Subcutaneous abdominal adipose tissue (tissue), 5 donors: ENCODE measurements around the gene IARS1.

Experiments
- H3K27ac ChIP-seq: one replicate; pipeline ENCODE4 v1.7.0; 2013; ENCODE audit warnings: low read depth, mild to moderate bottlenecking, inconsistent platforms, low read length, moderate library complexity
- H3K27me3 ChIP-seq, 5 donors: one replicate each; pipeline ENCODE4 v1.7.0; 2013; ENCODE audit warnings: low read length in 5 of 5, inconsistent platforms in 1 of 5; ENCODE audit not compliant: control insufficient read depth in 5 of 5, insufficient read depth in 4 of 5
- H3K36me3 ChIP-seq, 5 donors: one replicate each; pipeline ENCODE4 v1.7.0; 2013; ENCODE audit warnings: low read length in 5 of 5; ENCODE audit not compliant: control insufficient read depth in 5 of 5, insufficient read depth in 5 of 5
- H3K4me1 ChIP-seq, 5 donors: one replicate each; pipeline ENCODE4 v1.7.0; 2013; ENCODE audit warnings: low read length in 5 of 5, mild to moderate bottlenecking in 3 of 5, moderate library complexity in 1 of 5; ENCODE audit not compliant: control insufficient read depth in 5 of 5, insufficient read depth in 5 of 5
- H3K4me3 ChIP-seq, 5 donors: one replicate each; pipeline ENCODE4 v1.7.0; 2013; ENCODE audit warnings: low read length in 5 of 5, low read depth in 1 of 5
- H3K9ac ChIP-seq, 5 donors: one replicate each; pipeline ENCODE4 v1.7.0; 2013; ENCODE audit warnings: low read length in 5 of 5, mild to moderate bottlenecking in 4 of 5, moderate library complexity in 3 of 5
- H3K9me3 ChIP-seq, 5 donors: one replicate each; pipeline ENCODE4 v1.7.0; 2013; ENCODE audit warnings: low read length in 5 of 5; ENCODE audit not compliant: control insufficient read depth in 5 of 5
- donor health status: healthy.
- donor health status: healthy.
- donor health status: healthy.
- donor health status: healthy.
- donor health status: healthy.

The IARS1 gene

DNA sequence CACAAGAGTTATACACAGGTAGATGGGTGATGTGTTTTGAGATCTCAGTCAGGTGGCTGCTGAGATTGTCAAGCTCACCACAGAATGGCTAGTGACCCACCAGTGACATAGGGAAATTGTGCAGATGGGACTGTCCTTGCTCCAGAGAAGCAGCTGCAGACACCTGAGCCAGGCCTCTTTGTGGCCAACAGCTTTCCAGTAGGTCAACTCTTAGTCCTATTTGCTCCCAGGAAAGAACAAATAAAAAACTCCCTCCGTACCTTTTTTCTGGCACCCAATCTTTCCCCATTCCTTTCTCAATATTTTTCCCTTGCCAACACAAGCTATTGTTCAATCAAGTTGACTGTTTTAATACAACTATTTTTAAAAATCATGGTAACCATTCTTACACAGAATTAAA lies 14.2 kb downstream of the IARS1 start:
- no peaks in the 10 kb centered on the region for H3K27me3 ChIP-seq
- H3K4me3 ChIP-seq = no peak overlapping the region

DNA sequence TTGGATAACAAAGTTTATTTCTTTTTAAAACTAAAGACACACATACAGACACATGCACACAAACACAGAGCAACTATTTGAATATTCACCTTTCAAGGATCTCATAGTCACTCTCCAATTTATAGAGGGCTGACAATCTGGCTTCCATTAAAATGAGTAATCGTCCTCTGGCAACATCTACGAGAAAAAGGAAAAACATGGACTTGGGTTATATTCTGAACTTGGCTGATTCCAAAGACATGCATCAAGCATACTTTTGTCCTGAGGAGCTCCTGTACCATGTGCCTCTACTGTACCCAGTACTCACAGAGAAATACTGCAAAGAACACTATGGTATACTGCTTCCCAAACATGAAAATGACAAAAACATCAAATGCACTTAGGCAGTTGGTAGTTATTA lies 15.4 kb downstream of the IARS1 start:
- Histone ChIP-seq H3K27ac (no peak overlapping the region), H3K9ac (no peak overlapping the region), H3K36me3 (peaks cover 63 to 92% (median 85%) of the 10 kb centered on the region in 5 donors), H3K9me3 (no peaks in the 10 kb centered on the region), H3K4me1 (no peaks in the 10 kb centered on the region), H3K27me3 (no peaks in the 10 kb centered on the region), H3K4me3 (no peak overlapping the region)

More for the DNA sequence above, 14.2 kb downstream of the IARS1 start:
- no peaks in the 10 kb centered on the region for H3K4me1 ChIP-seq
- peaks cover 51 to 89% (median 81%) of the 10 kb centered on the region in 5 donors for H3K36me3 ChIP-seq
- H3K9me3 ChIP-seq = no peaks in the 10 kb centered on the region
- H3K27ac ChIP-seq = no peak overlapping the region
- no peak overlapping the region for H3K9ac ChIP-seq

GRCh38 chr9:92276331-92277032 lies 17.0 kb downstream of the IARS1 start:
- Histone ChIP-seq H3K4me1 (no peaks in the 10 kb centered on the region), H3K36me3 (peaks cover 69 to 95% (median 82%) of the 10 kb centered on the region in 5 donors), H3K9ac (no peak overlapping the region), H3K4me3 (no peak overlapping the region), H3K9me3 (no peaks in the 10 kb centered on the region), H3K27me3 (no peaks in the 10 kb centered on the region), H3K27ac (no peak overlapping the region)

DNA sequence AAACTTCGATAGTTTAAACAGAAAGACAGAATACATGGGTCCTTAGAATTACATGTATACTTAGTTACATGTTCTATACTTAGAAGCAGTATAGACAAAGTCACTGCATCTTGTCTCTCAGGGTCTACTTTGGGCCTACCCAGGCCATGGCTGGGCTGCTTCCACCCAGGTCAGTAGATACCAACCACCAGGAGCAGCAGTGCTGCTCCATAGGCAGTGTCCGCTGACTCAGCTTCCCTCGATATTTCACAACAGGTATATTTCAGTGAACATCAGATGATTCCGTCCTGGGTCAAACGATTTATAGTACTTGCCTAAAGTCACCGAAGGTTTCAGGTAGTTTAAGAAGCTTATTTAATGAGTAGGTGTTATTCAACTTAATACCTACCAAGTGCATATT lies 18.0 kb downstream of the IARS1 start:
- H3K4me1 ChIP-seq = no peaks in the 10 kb centered on the region
- no peak overlapping the region for H3K27ac ChIP-seq
- no peak overlapping the region for H3K9ac ChIP-seq
- no peak overlapping the region for H3K4me3 ChIP-seq
- peaks cover 75 to 98% (median 90%) of the 10 kb centered on the region in 5 donors for H3K36me3 ChIP-seq
- H3K27me3 ChIP-seq = no peaks in the 10 kb centered on the region
- no peaks in the 10 kb centered on the region for H3K9me3 ChIP-seq

DNA sequence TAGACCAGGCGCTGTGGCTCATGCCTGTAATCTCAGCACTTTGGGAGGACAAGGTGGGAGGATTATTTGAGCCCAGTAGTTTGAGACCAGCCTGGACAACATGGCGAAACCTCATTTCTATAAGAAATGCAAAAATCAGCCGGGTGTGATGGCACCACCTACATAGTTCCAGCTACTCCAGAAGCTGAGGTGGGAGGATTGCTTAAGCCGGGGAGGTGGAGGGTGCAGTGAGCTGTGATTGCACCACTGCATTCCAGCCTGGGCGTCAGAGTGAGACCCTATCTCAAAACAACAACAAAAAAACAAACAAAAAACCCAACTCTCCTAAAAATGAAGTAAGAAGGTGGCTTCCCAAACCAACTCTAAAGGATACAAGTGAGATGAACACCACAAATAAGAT lies 23.0 kb downstream of the IARS1 start:
- Histone ChIP-seq H3K9ac (no peak overlapping the region), H3K4me3 (no peak overlapping the region), H3K27me3 (no peaks in the 10 kb centered on the region), H3K27ac (no peak overlapping the region), H3K36me3 (peaks cover 58 to 99% (median 93%) of the 10 kb centered on the region in 5 donors), H3K9me3 (no peaks in the 10 kb centered on the region), H3K4me1 (no peaks in the 10 kb centered on the region)

- no peak overlapping the region for H3K27ac ChIP-seq
- no peak overlapping the region for H3K9ac ChIP-seq
- H3K36me3 ChIP-seq = peaks cover 48 to 100% (median 97%) of the 10 kb centered on the region in 5 donors
- H3K4me3 ChIP-seq = no peak overlapping the region
- no peaks in the 10 kb centered on the region for H3K4me1 ChIP-seq
- H3K9me3 ChIP-seq = no peaks in the 10 kb centered on the region
- H3K27me3 ChIP-seq = no peaks in the 10 kb centered on the region
These were observed 27.0 kb downstream of the IARS1 start for GRCh38 chr9:92266486-92266885.

- Histone ChIP-seq H3K9ac (no peak overlapping the region), H3K9me3 (no peaks in the 10 kb centered on the region), H3K27ac (no peak overlapping the region), H3K4me3 (no peak overlapping the region), H3K27me3 (no peaks in the 10 kb centered on the region), H3K36me3 (peaks cover 38 to 100% (median 95%) of the 10 kb centered on the region in 5 donors), H3K4me1 (no peaks in the 10 kb centered on the region)
These were observed 28.3 kb downstream of the IARS1 start for GRCh38 chr9:92265154-92265553.

DNA sequence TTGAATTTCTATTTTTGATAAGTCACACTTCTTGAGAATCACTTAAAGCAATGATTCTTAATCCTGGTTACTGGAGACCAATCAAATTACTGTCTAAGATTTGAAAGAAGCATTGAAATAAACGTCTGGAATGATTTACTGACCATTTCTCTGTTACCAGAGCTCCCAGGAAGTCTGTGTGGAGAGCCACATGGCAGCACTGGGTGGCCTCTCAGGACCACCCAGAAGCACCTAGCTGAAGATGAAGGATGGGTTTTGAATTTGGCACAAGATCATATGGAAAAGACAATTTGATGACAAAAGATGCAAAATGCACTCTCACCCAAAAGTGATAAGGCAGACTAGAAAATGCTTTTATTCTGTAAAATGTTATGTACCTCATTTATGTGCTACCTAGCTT lies 30.4 kb downstream of the IARS1 start:
- no peak overlapping the region for H3K4me3 ChIP-seq
- no peaks in the 10 kb centered on the region for H3K27me3 ChIP-seq
- H3K4me1 ChIP-seq = no peaks in the 10 kb centered on the region
- no peak overlapping the region for H3K27ac ChIP-seq
- no peak overlapping the region for H3K9ac ChIP-seq
- H3K9me3 ChIP-seq = no peaks in the 10 kb centered on the region
- peaks cover 37 to 100% (median 95%) of the 10 kb centered on the region in 5 donors for H3K36me3 ChIP-seq

GRCh38 chr9:92257327-92257726 lies 36.2 kb downstream of the IARS1 start:
- H3K9ac ChIP-seq = no peak overlapping the region
- no peak overlapping the region for H3K27ac ChIP-seq
- H3K4me1 ChIP-seq = no peaks in the 10 kb centered on the region
- H3K9me3 ChIP-seq = no peaks in the 10 kb centered on the region
- H3K4me3 ChIP-seq = no peak overlapping the region
- peaks cover 35 to 98% (median 94%) of the 10 kb centered on the region in 5 donors for H3K36me3 ChIP-seq
- H3K27me3 ChIP-seq = no peaks in the 10 kb centered on the region

DNA sequence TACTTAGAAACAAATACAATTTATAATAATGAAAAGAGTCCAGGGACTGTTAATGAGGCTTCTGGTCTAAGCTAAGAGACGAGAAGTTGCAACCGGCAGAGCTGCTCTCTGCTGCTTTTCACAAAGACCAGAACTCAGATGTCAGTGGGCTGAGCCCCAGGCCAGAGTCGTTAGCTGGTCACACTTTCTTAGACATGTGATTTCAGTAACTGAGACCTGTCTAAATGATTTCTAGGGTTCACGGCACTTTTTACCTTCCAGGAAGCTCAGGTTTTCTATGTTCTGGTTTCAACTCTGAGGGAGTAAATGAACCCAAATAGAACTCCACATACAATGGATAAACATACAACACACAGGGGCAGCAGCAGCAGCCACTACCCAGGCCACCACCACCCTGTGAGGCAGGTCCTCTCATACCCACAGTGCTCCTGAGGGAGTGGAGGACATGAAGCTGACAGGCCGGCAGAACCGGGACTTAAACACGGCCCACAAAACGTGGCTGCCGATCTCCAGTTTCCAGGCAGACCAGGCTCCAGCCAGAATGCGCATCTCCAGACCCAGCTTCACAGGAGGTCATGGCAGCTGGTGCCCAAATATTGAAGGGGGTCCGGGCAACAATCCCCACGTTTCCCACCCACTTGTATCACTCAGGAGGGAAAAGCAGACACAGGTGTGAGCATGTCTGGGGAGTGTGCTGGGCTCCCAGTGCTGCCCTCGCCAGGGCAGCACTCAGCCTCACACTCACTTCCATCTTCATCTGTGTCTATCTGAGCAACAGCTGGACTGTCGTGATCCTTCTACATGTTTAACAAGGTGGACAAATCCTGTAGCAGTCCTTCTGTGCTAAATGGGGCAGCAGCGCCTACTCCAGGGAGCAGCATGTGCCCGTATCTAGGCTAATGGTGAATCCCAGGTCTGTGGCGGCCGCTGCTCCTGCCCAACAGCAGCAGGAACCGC lies 38.8 kb downstream of the IARS1 start:
- H3K36me3 ChIP-seq = peaks cover 46 to 98% (median 95%) of the 10 kb centered on the region in 5 donors
- H3K9me3 ChIP-seq = no peaks in the 10 kb centered on the region
- no peak overlapping the region for H3K27ac ChIP-seq
- H3K4me3 ChIP-seq = no peak overlapping the region
- H3K4me1 ChIP-seq = no peaks in the 10 kb centered on the region
- no peak overlapping the region for H3K9ac ChIP-seq
- no peaks in the 10 kb centered on the region for H3K27me3 ChIP-seq
